HEK293 (cell line): ENCODE data around the gene SH3BP5.

Source experiments
- CTCF ChIP-seq: fragments of 450-650 bp; formaldehyde crosslinking; IDR thresholded peaks from 2 replicates; pipeline ENCODE4 v1.5.1; 2016; ENCODE audit warnings: missing biosample characterization, missing genetic modification characterization
- KLF1 ChIP-seq: fragments of 450-650 bp; formaldehyde crosslinking; IDR thresholded peaks from 2 replicates; pipeline ENCODE4 v1.5.1; 2016; ENCODE audit warnings: missing biosample characterization, missing genetic modification characterization
- ZSCAN18 ChIP-seq: fragments of 450-650 bp; formaldehyde crosslinking; IDR thresholded peaks from 2 replicates; pipeline ENCODE4 v1.5.1; 2016; ENCODE audit warnings: missing biosample characterization, missing genetic modification characterization

- no peak for TF ChIP-seq KLF1 (tag by site-specific recombination)
- TF ChIP-seq ZSCAN18 (tag by site-specific recombination) = no peak
- TF ChIP-seq CTCF (tag by site-specific recombination) = no peak
Observed at GRCh38 chr3:15297608-15298350, 34.6 kb downstream of the SH3BP5 start.
